ENCODE results near the gene UBAP1. TPM values are rescaled to one million over a fixed set of nuclear protein-coding genes. Genes with fewer than 3 reads are reported as not detected.

UBAP1 gene
- total and polyA plus RNA-seq, 2 experiments from 2014 or later = 17.4 to 20.7 TPM

GRCh38 chr9:34190996-34191892, 12.4 kb downstream of the UBAP1 start:
- no peak overlapping the region for H3K4me2 ChIP-seq
- ATAC-seq = no peak; the same call in 2 of the 3 replicates
- DNase-seq (ENCODE audit: low spot score) = peak; percentile 55
- peaks cover 100% of the 10 kb centered on the region for H3K79me2 ChIP-seq (replicated peaks; ENCODE audit: insufficient read depth)
- no peaks in the 10 kb centered on the region; the same call in 1 of the 2 replicates for H3K4me1 ChIP-seq (ENCODE audit: insufficient read depth)
- Mint-ChIP-seq H3K4me3 (no peak overlapping the region), H3K27ac (no peak overlapping the region; the same call in 1 of the 2 replicates), H3K36me3 (ENCODE audit: low read depth) (no peaks in the 10 kb centered on the region; the same call in 2 of the 3 replicates), H3K4me1 (peaks cover 6% of the 10 kb centered on the region; the same call in 1 of the 3 replicates), H3K27me3 (ENCODE audit: insufficient read depth, low read depth, poor library complexity) (peaks cover 2% of the 10 kb centered on the region), H3K9me3 (no peaks in the 10 kb centered on the region)
- TF ChIP-seq ZNF462 (CRISPR knock-in tag; IDR thresholded peaks at IDR 0.05) (no peak), CTCF (conservative IDR thresholded peaks at IDR 0.05; ENCODE audit: low read depth in 2 of 2) (peak; percentile 44 to 61)
- no peaks in the 10 kb centered on the region for H3K27me3 ChIP-seq (ENCODE audit: insufficient read depth)
- no peaks in the 10 kb centered on the region for H3K9me2 ChIP-seq (ENCODE audit: insufficient read depth)
- H4K20me1 ChIP-seq (replicated peaks; ENCODE audit: insufficient read depth) = peaks cover 27% of the 10 kb centered on the region
- H3K27ac ChIP-seq (ENCODE audit: low read depth) = peak overlapping the region; percentile 42; the same call in 1 of the 2 replicates
- no peaks in the 10 kb centered on the region; the same call in 1 of the 2 replicates for H3F3A ChIP-seq (replicated peaks; ENCODE audit: low read depth)
- no peaks in the 10 kb centered on the region for H3K36me3 ChIP-seq (ENCODE audit: insufficient read depth)
- H3K4me3 ChIP-seq = no peak overlapping the region
- no peak overlapping the region for H2AFZ ChIP-seq
